KG1 (cell line): ENCODE results near the gene FOXP1.

ENCODE experiments used
- DNase-seq: peaks from one replicate; lab custom pipeline; 2025; lab: John Stamatoyannopoulos, UW

The FOXP1 gene

DNA sequence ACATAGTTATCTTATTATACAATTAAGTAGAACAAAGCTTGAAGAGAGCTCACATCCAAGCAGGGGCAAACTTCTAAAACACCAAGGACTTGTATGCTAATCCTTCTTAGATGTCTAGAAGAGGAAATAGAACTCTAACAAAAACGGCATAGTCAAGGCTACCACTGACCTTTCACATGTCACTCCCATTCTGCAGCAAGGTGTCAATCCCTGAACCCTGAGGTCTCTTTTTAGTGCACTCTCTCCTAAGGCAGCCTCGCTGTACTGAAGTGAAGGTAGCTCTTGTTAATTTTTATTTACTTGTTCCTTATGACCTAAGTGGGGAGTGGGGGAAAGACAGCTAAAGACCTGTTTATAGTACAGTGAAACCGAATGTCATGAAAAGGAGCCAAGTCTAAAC, 506.5 kb downstream of the FOXP1 start:
- no peak for DNase-seq

DNA sequence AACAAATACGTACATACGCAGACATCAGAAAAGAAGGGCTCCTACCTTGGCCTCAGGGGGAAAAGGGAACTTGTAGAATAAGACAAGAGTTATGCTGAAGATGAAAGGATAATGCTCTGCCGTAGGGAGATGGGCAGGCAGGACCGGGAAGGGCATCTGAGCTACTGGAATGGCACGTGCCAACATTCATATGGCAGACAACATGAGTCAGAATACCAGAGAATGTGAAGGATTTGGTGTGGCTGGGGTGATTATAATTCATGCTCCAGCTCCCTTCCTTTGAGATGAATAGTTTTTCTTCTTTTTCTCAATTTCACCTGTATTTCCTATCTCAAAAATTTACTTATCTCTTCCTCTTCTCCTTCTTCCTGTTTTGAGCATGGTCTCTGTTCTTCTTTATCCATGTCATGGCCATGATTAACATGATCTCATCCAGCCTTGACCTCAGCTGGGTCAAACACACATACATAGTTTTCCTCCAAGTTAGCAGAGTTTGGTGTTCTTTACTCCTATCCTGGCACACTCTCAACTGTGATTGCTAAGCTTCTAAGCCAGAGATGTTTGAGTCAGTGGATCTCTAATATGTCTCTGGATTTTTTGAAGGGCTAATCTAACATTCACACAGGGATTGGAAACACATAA, 507.0 kb downstream of the FOXP1 start:
- DNase-seq: no peak

- DNase-seq: no peak
Observed at GRCh38 chr3:71075494-71075893, 508.0 kb downstream of the FOXP1 start.

DNA sequence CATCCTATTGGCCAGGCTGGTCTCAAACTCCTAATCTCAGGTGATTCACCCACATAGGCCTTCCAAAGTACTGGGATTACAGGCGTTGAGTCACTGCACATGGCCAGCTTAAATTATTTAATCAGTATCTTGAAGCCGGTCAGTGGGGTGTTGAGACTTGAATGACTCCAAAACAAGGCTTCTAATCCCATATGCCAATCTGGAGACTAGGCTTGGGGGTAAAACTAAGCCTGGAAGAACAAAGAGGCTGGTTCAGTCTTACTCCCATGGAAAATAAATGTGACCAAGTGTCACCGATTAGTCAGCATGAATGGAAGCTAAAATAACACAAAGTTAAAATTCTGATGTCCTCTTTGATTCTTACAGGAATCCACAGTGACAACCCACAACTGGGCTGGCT, 509.1 kb downstream of the FOXP1 start:
- no peak for DNase-seq

GRCh38 chr3:71072986-71073385, 510.5 kb downstream of the FOXP1 start:
- DNase-seq: no peak

DNA sequence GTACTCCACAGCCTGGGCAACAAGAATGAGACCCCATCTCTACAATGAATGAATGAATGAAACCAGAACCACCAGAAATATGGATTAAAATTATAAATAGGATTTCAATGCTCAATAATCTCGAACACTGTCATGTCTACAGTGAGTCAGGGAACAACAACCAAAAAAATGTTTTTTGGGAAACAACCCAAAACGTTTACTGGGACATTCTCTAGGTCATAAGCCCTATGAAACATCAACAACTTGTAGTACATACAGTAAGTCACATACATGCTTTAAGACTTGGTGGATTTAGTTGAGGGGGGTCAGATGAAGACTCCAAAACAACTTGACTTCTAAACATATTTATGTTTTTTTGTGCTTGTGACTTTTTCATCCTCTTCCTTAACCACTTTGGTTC, 511.2 kb downstream of the FOXP1 start:
- no peak for DNase-seq

- no peak for DNase-seq
Observed at GRCh38 chr3:71070497-71071463, 512.7 kb downstream of the FOXP1 start.

- no peak for DNase-seq
Observed at GRCh38 chr3:71069797-71070196, 513.7 kb downstream of the FOXP1 start.

GRCh38 chr3:71067977-71068654, 515.4 kb downstream of the FOXP1 start:
- DNase-seq: no peak

DNA sequence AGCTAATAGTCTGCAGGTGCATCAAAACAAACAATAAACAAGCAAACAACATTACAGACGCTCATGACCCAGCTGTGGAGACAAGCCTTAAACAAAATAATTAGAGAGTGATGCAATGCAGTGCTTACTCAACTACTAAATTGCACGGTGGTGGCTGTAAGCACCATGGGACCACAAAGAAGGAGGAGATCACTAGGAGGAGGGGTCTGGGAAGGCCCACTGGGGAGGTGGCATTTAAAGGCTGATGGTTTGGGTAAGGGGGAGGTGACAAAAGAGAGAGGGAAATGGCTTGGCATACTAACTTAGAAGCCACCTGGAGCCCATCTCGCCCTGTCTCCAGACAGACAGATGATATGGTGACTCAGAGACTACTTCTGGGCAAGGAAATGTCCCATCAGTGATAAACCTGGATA, 516.7 kb downstream of the FOXP1 start:
- peak; percentile 42 for DNase-seq

DNA sequence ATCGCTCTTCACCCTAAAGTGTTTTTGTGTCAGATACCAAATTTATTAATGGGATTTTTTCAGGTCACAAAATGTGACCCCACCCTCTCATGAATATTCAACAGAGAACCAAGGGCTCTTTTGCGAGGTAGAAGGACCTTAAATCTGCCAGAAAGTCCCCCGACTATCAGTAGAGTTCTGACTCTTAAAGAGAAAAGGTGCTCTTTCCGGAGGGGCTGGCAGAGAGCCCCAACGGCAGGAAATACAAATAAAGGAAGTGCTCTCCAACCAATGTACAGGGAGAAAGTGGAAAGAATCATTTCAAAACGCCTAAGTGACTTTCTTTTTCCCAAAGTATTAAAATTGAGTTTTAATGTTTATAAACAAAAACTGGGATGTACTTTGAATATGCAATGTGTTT, 517.2 kb downstream of the FOXP1 start:
- peak; percentile 49 for DNase-seq

- no peak for DNase-seq
Observed at GRCh38 chr3:71065764-71066013, 517.8 kb downstream of the FOXP1 start.

- peak; percentile 56 for DNase-seq
Observed at GRCh38 chr3:71064956-71065763, 518.4 kb downstream of the FOXP1 start.

DNA sequence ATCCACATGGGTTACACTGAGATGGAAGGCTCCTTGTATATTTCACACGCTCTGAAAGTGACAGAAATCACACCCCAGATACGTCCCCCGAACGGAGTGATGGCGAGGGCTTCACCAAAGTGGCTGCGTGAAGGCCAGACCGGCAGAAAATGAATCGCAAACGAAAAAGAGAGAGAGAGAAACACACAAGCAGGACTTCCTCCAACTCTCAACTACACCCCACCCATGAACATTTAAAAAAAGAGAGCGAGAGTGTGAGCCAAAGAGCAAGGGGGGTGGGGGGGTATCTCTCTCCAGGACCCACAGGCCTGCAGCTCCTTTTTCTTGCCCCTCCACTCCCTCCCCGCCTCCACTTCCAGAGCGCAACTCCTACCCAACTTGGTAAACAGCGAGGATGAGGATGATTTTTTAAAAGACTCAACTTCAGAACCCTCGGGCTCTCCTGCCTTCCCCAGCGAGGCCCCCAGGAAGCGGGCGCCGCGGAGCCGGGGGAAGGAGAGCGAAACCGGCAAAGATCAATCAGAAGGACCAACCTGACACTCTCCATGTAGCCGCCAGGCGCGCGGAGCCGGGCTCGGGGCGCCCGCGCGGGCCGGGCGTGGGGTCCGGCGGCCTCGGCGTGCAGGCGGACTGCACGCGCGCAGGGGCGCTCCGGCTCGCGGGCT, 519.1 kb downstream of the FOXP1 start:
- no peak for DNase-seq

DNA sequence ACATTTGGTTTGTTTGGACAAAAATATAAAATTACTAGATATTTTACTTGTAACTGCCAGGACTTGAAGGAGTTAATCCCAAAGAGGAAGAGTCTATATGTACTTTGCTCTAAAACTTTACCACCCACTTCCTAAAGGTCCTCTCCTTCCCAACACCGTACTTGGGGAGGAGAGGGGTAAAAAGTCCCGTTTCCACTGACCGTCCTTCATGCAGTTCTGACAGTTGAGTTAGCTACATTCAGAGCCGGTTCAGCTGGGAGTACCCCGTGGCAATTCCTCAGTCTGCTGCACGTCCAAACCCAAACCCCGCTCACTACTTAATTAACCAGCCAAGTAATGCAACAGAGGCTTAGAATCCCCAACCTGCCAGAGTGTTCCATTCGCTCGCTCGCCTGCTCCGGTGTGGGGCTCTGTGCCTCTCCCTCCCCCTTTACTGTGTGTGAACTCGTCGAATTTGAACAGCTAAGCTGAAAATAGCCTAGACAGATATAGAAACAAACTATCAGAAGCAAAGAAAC, 519.7 kb downstream of the FOXP1 start:
- DNase-seq: no peak

- peak; percentile 13 for DNase-seq
Observed at GRCh38 chr3:71062952-71063772, 520.4 kb downstream of the FOXP1 start.

DNA sequence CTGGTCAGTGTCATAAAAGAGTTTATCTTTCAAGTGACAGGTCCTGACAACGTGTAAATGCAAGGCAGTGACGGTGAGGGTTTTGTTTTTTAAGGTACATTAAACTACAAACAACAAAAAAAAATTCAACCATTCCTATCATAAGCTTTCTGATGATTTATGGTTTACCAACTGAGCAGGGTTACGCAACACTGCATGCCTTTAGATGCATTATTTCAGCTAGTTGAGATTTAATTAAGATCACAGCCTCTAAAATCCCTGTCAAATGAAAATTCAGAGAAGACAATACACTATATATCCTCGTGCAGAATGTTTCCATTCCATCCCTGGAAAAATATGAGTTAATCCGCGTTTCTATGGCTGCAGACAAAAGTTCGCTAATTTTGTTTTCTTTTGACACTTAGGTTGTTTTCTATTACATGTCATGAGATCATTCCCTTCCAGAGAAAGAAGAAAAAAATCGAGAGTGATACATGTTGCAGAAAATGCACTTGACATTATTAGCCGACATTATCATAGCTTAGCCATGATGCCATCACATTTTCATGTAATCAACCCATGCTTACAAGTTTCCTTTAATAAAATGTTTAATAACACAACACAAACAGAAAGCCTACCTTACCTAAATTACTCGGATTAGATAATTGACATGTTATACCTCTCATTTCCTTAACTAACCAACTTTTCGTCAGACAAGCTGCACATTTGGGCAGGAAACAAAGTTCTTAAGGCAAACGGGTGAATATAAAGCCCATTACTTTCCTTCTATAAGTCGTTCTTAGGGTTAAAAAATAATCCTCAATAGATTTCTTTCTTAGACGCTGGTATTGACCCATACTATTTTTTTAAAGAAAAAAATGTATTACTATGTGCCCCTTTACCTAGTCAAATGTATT, 521.2 kb downstream of the FOXP1 start:
- DNase-seq: no peak

GRCh38 chr3:71061581-71061980, 521.9 kb downstream of the FOXP1 start:
- no peak for DNase-seq

- no peak for DNase-seq
Observed at GRCh38 chr3:71061037-71061436, 522.5 kb downstream of the FOXP1 start.

- no peak for DNase-seq
Observed at GRCh38 chr3:71060536-71060935, 523.0 kb downstream of the FOXP1 start.
